OCI-LY7 (cell line): ENCODE data around the gene TIFAB. TPM values are rescaled to one million over a fixed set of nuclear protein-coding genes. Genes with fewer than 3 reads are reported as not detected.

Experiments used
- BruUV-seq: library from RNA; stranded (reverse); fragments of 400-500 nt; replicated peaks from 2 replicates; lab custom pipeline; 2021; lab: Mats Ljungman, UMichigan
- CTCF ChIA-PET: fragments of 300-600 bp; sonication (Branson Sonifier 250); formaldehyde crosslinking; loops from one replicate; lab custom pipeline; 2022; ENCODE audit warnings: antibody characterized with exemption; ENCODE audit not compliant: unreplicated experiment; lab: Charles Lee
- POLR2A ChIA-PET: fragments of 300-600 bp; sonication (Branson Sonifier 250); formaldehyde crosslinking; loops from one replicate; lab custom pipeline; 2022; ENCODE audit warnings: antibody characterized with exemption; lab: Charles Lee
- DNase-seq: peaks from one replicate; pipeline ENCODE4 v3.0.0-alpha.2; 2015; ENCODE audit warnings: low spot score
- H2AFZ ChIP-seq: fragments of 200-600 bp; sonication (generic), shearing (Covaris generic); 2 replicates; pipeline ENCODE4 v1.6.1; 2014; ENCODE audit warnings: mild to moderate bottlenecking, antibody characterized with exemption, low read length, moderate library complexity
- H3K27ac ChIP-seq: fragments of 200-600 bp; sonication (generic); 2 replicates; pipeline ENCODE4 v1.5.1; 2014; ENCODE audit warnings: mixed run types, low read depth, mild to moderate bottlenecking, moderate library complexity, low read length, inconsistent platforms; ENCODE audit not compliant: poor library complexity, severe bottlenecking
- H3K36me3 ChIP-seq: fragments of 200-600 bp; sonication (generic); 2 replicates; pipeline ENCODE4 v1.6.1; 2014; ENCODE audit warnings: mild to moderate bottlenecking, antibody characterized with exemption, low read length, moderate library complexity, mixed read lengths; ENCODE audit not compliant: insufficient read depth
- H3K4me1 ChIP-seq: fragments of 200-600 bp; sonication (generic); 2 replicates; pipeline ENCODE4 v1.5.1; 2014; ENCODE audit warnings: mild to moderate bottlenecking, low read length; ENCODE audit not compliant: insufficient read depth, poor library complexity, severe bottlenecking
- H3K4me2 ChIP-seq: fragments of 200-600 bp; sonication (generic); 2 replicates; pipeline ENCODE4 v1.6.1; 2014; ENCODE audit warnings: mild to moderate bottlenecking, low read length
- H3K4me3 ChIP-seq: fragments of 200-600 bp; sonication (generic); 2 replicates; pipeline ENCODE4 v1.5.1; 2014; ENCODE audit warnings: mild to moderate bottlenecking, low read depth, low read length; ENCODE audit not compliant: poor library complexity, severe bottlenecking
- H3K79me2 ChIP-seq: fragments of 200-600 bp; sonication (generic); 2 replicates; pipeline ENCODE4 v1.6.1; 2016; ENCODE audit warnings: low read depth, mild to moderate bottlenecking, low read length, moderate library complexity, mixed read lengths; ENCODE audit not compliant: insufficient read depth
- H3K9me2 ChIP-seq: fragments of 200-600 bp; sonication (generic); 2 replicates; pipeline ENCODE4 v1.6.1; 2016; ENCODE audit warnings: mild to moderate bottlenecking, low read length, mixed read lengths; ENCODE audit not compliant: insufficient read depth
- H3K9me3 ChIP-seq: fragments of 200-600 bp; sonication (generic); 2 replicates; pipeline ENCODE4 v1.6.1; 2014; ENCODE audit warnings: mild to moderate bottlenecking, mixed run types, low read length, mixed read lengths
- H4K20me1 ChIP-seq: fragments of 200-600 bp; sonication (generic); 2 replicates; pipeline ENCODE4 v1.6.1; 2014; ENCODE audit warnings: mild to moderate bottlenecking, antibody characterized with exemption, low read length, moderate library complexity, mixed read lengths; ENCODE audit not compliant: insufficient read depth
- CTCF ChIP-seq: fragments of 200-600 bp; sonication (generic); conservative IDR thresholded peaks from 2 replicates; pipeline ENCODE4 v1.5.1; 2014; ENCODE audit warnings: mild to moderate bottlenecking, antibody characterized with exemption, low read length, moderate library complexity, mixed read lengths
- EZH2phosphoT487 ChIP-seq: fragments of 200-600 bp; sonication (generic); IDR thresholded peaks from 2 replicates; pipeline ENCODE4 v1.6.1; 2018; ENCODE audit warnings: low read depth, borderline replicate concordance, mild to moderate bottlenecking, mixed run types, antibody characterized with exemption, low read length, moderate library complexity, mixed read lengths
- intact Hi-C: fragments of 100-400 bp; cut with micrococcal nuclease; formaldehyde crosslinking; loops from one replicate; pipeline ENCODE4 v1.10.0; 2022; ENCODE audit not compliant: unreplicated experiment
- total RNA-seq, 2 experiments: library from RNA; depleted of rRNA in 1 of 2; stranded (reverse); fragments of >200 nt in 1 of 2; shearing (Covaris generic) in 1 of 2; gene quantifications; 2 replicates each; pipeline ENCODE4 v1.2.3, GENCODE V29; 2014 to 2022

Gene TIFAB
- total RNA-seq, 2 experiments from 2014 or later: not detected

GRCh38 chr5:135448071-135448739 lies 3.9 kb downstream of the TIFAB start:
- Histone ChIP-seq H3K9me2 (no peaks in the 10 kb centered on the region), H4K20me1 (no peaks in the 10 kb centered on the region), H3K27ac (no peak overlapping the region), H3K79me2 (no peaks in the 10 kb centered on the region), H3K4me3 (no peak overlapping the region), H3K36me3 (no peaks in the 10 kb centered on the region), H3K4me2 (no peak overlapping the region), H2AFZ (no peak overlapping the region), H3K4me1 (no peaks in the 10 kb centered on the region), H3K9me3 (no peaks in the 10 kb centered on the region)
- TF ChIP-seq CTCF (no peak), EZH2phosphoT487 (no peak)
- no TSS peak for BruUV-seq
- ChIA-PET CTCF (no interaction called here), POLR2A (interaction anchor here (1.0 kb wide), 1 partner anchor 10 kb away, joined by 3 read pairs; no protein-coding TSS in a partner anchor)
- no peak for DNase-seq
- intact Hi-C loops: no loop called here

GRCh38 chr5:135447298-135447929 lies 4.7 kb downstream of the TIFAB start, which contains the start of gene DCANP1:
DCANP1 (minus strand) TSS chr5:135447348; CDS start chr5:135447108, 240 bp downstream.
- no peaks in the 10 kb centered on the region for H3K79me2 ChIP-seq
- no peaks in the 10 kb centered on the region for H4K20me1 ChIP-seq
- H3K27ac ChIP-seq: no peak within 1 kb of the TSS
- H3K9me3 ChIP-seq: no peaks in the 10 kb centered on the region
- no peak within 1 kb of the TSS for H2AFZ ChIP-seq
- no TSS peak for BruUV-seq
- POLR2A ChIA-PET: interaction anchor here (1.0 kb wide), 1 partner anchor 9 kb away, joined by 3 read pairs; no protein-coding TSS in a partner anchor
- TF ChIP-seq CTCF (no peak), EZH2phosphoT487 (no peak)
- no peaks in the 10 kb centered on the region for H3K36me3 ChIP-seq
- CTCF ChIA-PET: no interaction called here
- intact Hi-C loops: no loop called here
- no peak within 1 kb of the TSS for H3K4me3 ChIP-seq
- no peak for DNase-seq
- no peaks in the 10 kb centered on the region for H3K9me2 ChIP-seq
- no peak within 1 kb of the TSS for H3K4me2 ChIP-seq
- H3K4me1 ChIP-seq: no peaks in the 10 kb centered on the region

GRCh38 chr5:135446615-135447014 lies 5.5 kb downstream of the TIFAB start:
- POLR2A ChIA-PET: no interaction called here
- no peaks in the 10 kb centered on the region for H3K79me2 ChIP-seq
- no peaks in the 10 kb centered on the region for H3K9me2 ChIP-seq
- H3K4me3 ChIP-seq: no peak overlapping the region
- no peak overlapping the region for H3K4me2 ChIP-seq
- no peaks in the 10 kb centered on the region for H3K4me1 ChIP-seq
- no TSS peak for BruUV-seq
- no peaks in the 10 kb centered on the region for H3K9me3 ChIP-seq
- no peak overlapping the region for H2AFZ ChIP-seq
- H4K20me1 ChIP-seq: no peaks in the 10 kb centered on the region
- no peak overlapping the region for H3K27ac ChIP-seq
- TF ChIP-seq EZH2phosphoT487: no peak
- no peak for TF ChIP-seq CTCF
- DNase-seq: no peak
- H3K36me3 ChIP-seq: no peaks in the 10 kb centered on the region
- CTCF ChIA-PET: no interaction called here
- intact Hi-C loops: no loop called here
